ENCODE measurements around the gene RFTN1.

- TF ChIP-seq CTCF (IDR thresholded peaks at IDR 0.05; ENCODE audit: low read depth, low read length, poor library complexity, severe bottlenecking) (no peak), EZH2phosphoT487 (IDR thresholded peaks at IDR 0.05; ENCODE audit: borderline replicate concordance, low read length) (no peak)
Measured at GRCh38 chr3:16481546-16481897, 32.0 kb downstream of the RFTN1 start.

Measured in DOHH2 (cell line).